Measurements from ENCODE around the gene RYR2.

RYR2 gene

DNA sequence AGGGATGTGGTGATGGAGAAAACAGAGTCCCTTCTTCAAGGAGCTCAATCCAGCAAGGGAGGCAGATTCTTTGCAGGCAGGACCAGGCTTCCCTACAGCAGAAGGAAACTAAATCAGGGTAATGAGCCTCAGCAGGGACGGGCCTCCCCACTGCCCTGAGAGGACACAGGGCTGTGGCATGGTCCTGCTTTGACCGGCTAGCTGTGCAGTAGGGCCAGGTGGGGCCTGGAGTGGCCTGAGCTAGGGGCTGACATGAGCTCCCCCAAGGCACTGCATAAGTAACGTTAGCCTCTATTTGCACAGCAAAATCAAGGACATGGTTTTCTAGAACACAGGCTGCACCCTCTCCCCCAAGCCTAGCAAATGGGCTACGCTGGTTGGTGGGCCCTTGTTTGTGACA, 162.9 kb downstream of the RYR2 start:
- DNase-seq (ENCODE audit: low read depth): no peak

GRCh38 chr1:237205400-237206064, 163.5 kb downstream of the RYR2 start:
- no peak for DNase-seq (ENCODE audit: low read depth)

- no peak for DNase-seq (ENCODE audit: low read depth)
These were observed 164.1 kb downstream of the RYR2 start for GRCh38 chr1:237206065-237206414.

DNA sequence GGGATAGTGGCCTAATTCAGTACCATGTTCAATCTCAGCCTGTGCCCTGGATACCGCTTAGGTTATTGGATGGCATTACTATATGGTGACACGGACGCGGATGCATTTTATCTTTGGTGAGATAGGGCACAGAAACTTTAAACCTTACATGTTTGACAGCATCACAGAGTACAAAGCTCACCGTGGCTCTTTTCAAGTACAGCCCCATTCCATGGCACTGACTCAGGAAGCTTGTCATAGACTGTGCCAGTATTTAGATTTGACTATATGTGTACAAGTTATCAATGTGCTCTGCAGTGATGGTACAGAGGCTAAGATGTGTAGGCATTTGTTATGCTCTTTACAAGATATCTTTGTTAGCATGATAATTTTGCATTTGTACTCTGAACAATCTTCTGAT, 169.0 kb downstream of the RYR2 start:
- no peak for DNase-seq (ENCODE audit: low read depth)

GRCh38 chr1:237211540-237211939, 169.6 kb downstream of the RYR2 start:
- DNase-seq (ENCODE audit: low read depth): no peak

- DNase-seq (ENCODE audit: low read depth): no peak
These were observed 178.0 kb downstream of the RYR2 start for GRCh38 chr1:237219751-237220642.

DNA sequence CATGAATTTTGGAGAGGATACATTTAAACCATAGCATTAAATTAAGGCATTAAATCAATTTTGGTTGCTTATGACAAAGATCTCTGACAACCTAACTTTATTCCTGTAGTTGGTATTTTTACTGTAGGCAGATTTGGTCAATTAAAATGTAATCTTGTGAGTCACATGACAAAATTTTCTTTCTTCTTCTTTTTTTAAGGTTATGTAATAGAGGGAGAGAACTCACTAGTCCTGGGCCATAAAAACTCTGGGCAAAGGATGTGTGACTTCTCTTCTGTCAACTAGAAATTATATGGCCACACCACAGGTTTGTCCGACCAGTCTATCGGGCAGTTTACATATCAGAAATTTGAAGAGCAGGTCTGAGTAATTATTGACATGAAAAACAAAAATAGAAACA, 181.4 kb downstream of the RYR2 start:
- no peak for DNase-seq (ENCODE audit: low read depth)

- no peak for DNase-seq (ENCODE audit: low read depth)
These were observed 184.4 kb downstream of the RYR2 start for GRCh38 chr1:237226177-237226944.

DNA sequence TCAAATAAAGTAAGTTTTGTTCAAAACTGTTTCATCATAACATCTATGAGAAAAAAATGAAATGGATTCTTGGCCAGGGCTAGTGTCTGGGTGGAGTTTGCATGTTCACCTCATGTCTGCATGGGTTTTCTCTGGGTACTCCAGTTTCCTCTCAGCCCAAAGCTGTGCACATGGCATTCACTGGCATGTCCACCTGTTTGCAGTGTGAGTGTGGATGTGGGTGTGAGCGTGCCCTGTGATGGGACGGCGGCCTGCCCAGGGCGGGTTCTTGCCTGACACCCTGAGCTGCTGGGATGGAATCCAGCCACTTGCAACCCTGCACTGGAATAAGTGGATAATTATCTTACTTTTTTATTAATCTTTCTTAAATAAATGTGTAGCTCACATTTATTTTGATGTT, 185.5 kb downstream of the RYR2 start:
- DNase-seq (ENCODE audit: low read depth): no peak

- DNase-seq (ENCODE audit: low read depth): no peak
These were observed 186.4 kb downstream of the RYR2 start for GRCh38 chr1:237228421-237228820.

DNA sequence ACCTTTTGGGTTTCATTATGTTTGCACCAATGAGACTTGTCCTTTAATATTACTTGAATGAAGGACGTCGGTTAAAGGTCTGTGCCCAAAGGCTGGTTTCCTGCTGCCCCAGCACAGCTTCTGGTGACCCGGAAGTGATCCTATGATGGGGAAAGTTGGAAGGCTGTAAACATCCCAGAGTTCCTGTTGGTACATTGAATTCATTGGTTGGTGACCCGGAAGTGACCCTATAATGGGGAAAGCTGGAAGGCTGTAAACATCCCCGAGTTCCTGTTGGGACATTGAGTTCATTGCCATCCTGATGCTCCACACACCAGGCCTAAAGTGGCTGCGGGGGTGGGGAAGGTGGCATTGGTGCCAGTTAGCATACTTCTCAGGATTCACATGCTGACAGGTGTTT, 187.3 kb downstream of the RYR2 start:
- DNase-seq (ENCODE audit: low read depth): no peak

DNA sequence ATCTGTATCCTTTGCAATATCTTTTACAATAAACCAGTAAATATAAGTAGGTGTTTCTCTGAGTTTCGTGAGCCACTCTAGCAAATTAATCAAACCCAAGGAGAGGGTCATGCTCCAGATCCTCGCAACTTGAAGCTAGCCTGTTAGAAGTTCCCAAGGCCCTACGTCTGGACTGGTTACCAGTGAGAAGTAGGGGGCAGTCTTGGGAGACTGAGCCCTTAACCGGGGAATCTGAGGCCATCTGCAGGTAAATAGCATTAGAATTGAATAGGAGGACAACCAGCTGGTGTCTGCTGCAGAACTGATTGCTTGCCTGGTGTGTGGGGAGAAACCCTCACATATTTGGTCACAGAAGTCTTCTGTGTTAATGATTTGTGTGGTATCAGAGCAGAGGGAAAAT, 190.5 kb downstream of the RYR2 start:
- no peak for DNase-seq (ENCODE audit: low read depth)

GRCh38 chr1:237235091-237235490, 193.1 kb downstream of the RYR2 start:
- DNase-seq (ENCODE audit: low read depth): no peak

DNA sequence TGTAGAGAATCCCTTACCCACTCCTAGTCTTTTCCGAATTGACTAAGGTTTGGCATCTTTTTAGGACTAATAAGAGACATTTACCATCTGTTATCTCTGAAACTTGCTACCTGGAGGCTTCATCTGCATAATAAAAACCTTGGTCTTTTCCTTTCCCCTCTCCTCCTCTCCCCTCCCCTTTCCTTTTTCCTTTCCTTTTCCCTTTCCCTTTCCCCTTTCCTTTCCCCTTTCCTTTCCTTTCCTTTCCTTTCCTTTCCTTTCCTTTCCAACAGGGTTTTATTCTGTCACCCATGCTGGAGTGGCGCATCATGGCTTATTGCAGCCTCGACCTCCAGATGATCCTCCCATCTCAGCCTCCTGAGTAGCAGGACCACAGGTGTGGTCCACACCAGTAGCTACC, 195.7 kb downstream of the RYR2 start:
- no peak for DNase-seq (ENCODE audit: low read depth)

GRCh38 chr1:237239248-237239647, 197.3 kb downstream of the RYR2 start:
- no peak for DNase-seq (ENCODE audit: low read depth)

DNA sequence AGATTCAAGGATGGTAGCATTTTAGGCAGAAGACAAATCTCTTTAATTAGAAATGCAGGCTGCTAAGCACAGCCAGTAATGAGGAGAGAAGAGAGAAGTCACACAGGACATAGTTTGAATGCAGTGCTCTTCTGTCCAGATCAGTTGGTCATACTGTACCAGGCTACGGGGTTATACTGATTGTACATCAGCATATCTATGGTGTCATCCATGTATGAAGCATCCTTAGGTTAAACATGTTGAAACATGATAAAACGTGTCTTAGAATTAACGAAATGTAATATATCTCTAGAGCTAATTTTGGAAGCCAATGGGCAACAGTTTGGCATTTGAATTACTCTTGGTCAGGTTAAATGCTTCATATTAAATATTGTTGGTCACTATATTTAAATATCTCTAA, 199.1 kb downstream of the RYR2 start:
- DNase-seq (ENCODE audit: low read depth): no peak

DNA sequence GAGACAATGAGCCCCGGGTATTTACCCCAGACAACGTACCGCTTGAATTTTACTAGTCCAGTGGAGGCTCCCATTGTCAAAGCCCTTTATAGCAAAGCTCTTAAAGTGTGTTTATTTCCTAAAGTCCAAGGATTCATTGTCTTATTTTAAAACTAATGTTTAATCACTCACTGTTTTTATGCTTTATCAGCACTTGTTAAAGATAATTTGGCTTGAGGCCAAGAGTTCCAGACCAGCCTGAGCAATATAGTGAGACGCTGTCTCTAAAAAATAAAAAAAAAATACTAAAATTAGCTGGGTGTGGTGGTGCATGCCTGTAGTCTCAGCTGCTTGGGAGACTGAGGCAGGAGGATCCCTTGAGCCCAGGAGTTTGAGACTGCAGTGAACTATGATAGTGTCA, 202.8 kb downstream of the RYR2 start:
- no peak for DNase-seq (ENCODE audit: low read depth)

GRCh38 chr1:237247442-237247841, 205.5 kb downstream of the RYR2 start:
- no peak for DNase-seq (ENCODE audit: low read depth)

- no peak for DNase-seq (ENCODE audit: low read depth)
These were observed 207.1 kb downstream of the RYR2 start for GRCh38 chr1:237249120-237249519.

DNA sequence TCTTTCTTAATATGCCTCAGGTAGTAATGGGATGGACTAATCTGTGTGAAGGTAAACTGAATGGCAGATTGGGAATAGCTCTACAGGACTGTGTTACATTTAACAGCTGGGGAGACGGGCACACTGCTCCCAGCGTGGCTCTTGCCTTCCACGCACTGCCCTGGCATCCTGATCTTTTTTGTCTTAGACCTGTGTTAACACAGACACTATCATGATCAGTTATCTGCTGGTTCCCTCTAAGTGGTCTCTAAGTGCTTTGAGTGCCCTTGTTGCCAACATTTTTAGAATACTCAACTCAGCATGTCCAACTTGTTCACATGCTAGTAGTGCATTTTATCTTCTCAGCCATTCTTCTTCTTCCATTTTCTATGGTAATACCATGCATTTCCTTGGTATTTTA, 208.1 kb downstream of the RYR2 start:
- DNase-seq (ENCODE audit: low read depth): no peak

GRCh38 chr1:237255071-237255470, 213.1 kb downstream of the RYR2 start:
- DNase-seq (ENCODE audit: low read depth): no peak

- DNase-seq (ENCODE audit: low read depth): no peak
These were observed 216.9 kb downstream of the RYR2 start for GRCh38 chr1:237258871-237259270.

GRCh38 chr1:237261198-237261597, 219.2 kb downstream of the RYR2 start:
- no peak for DNase-seq (ENCODE audit: low read depth)
